ENCODE measurements around the gene PLIN1.
A peak's percentile ranks its signal among the peaks of the same experiment; 100 is the strongest.

PLIN1 gene

GRCh38 chr15:89662893-89663626 lies 16.1 kb downstream of the PLIN1 start:
- H3K9ac ChIP-seq (ENCODE audit: low read length) = no peak overlapping the region
- no peaks in the 10 kb centered on the region for H3K27me3 ChIP-seq (ENCODE audit: control insufficient read depth in 1 of 2, insufficient read depth in 2 of 2, low read length in 2 of 2)
- H3K9me3 ChIP-seq (ENCODE audit: low read length) = no peaks in the 10 kb centered on the region
- H3K36me3 ChIP-seq (ENCODE audit: insufficient read depth, low read length) = no peaks in the 10 kb centered on the region
- H3K27ac ChIP-seq (ENCODE audit: low read depth, low read length) = no peak overlapping the region
- H3K4me3 ChIP-seq (ENCODE audit: low read depth in 1 of 2, low read length in 2 of 2) = no peak overlapping the region
- H3K4me1 ChIP-seq (ENCODE audit: insufficient read depth, low read length) = peaks cover 9% of the 10 kb centered on the region

- H3K9me3 ChIP-seq (ENCODE audit: low read length) = no peaks in the 10 kb centered on the region
- no peak overlapping the region for H3K9ac ChIP-seq (ENCODE audit: low read length)
- H3K4me3 ChIP-seq (ENCODE audit: low read depth in 1 of 2, low read length in 2 of 2) = no peak overlapping the region
- H3K27ac ChIP-seq (ENCODE audit: low read depth, low read length) = no peak overlapping the region
- no peaks in the 10 kb centered on the region for H3K27me3 ChIP-seq (ENCODE audit: control insufficient read depth in 1 of 2, insufficient read depth in 2 of 2, low read length in 2 of 2)
- no peaks in the 10 kb centered on the region for H3K36me3 ChIP-seq (ENCODE audit: insufficient read depth, low read length)
- H3K4me1 ChIP-seq (ENCODE audit: insufficient read depth, low read length) = peaks cover 9% of the 10 kb centered on the region
Observed at GRCh38 chr15:89660556-89660955, 18.6 kb downstream of the PLIN1 start.

- Histone ChIP-seq H3K9ac (ENCODE audit: low read length) (no peak overlapping the region), H3K9me3 (ENCODE audit: low read length) (no peaks in the 10 kb centered on the region), H3K27ac (ENCODE audit: low read depth, low read length) (no peak overlapping the region), H3K27me3 (ENCODE audit: control insufficient read depth in 1 of 2, insufficient read depth in 2 of 2, low read length in 2 of 2) (no peaks in the 10 kb centered on the region), H3K4me1 (ENCODE audit: insufficient read depth, low read length) (peaks cover 8% of the 10 kb centered on the region), H3K36me3 (ENCODE audit: insufficient read depth, low read length) (no peaks in the 10 kb centered on the region), H3K4me3 (ENCODE audit: low read depth in 1 of 2, low read length in 2 of 2) (no peak overlapping the region)
Observed at GRCh38 chr15:89659295-89659694, 19.9 kb downstream of the PLIN1 start.

- Histone ChIP-seq H3K36me3 (ENCODE audit: insufficient read depth, low read length) (no peaks in the 10 kb centered on the region), H3K9me3 (ENCODE audit: low read length) (no peaks in the 10 kb centered on the region), H3K4me1 (ENCODE audit: insufficient read depth, low read length) (peaks cover 5% of the 10 kb centered on the region)
Observed at GRCh38 chr15:89657686-89658200, 21.4 kb downstream of the PLIN1 start.

DNA sequence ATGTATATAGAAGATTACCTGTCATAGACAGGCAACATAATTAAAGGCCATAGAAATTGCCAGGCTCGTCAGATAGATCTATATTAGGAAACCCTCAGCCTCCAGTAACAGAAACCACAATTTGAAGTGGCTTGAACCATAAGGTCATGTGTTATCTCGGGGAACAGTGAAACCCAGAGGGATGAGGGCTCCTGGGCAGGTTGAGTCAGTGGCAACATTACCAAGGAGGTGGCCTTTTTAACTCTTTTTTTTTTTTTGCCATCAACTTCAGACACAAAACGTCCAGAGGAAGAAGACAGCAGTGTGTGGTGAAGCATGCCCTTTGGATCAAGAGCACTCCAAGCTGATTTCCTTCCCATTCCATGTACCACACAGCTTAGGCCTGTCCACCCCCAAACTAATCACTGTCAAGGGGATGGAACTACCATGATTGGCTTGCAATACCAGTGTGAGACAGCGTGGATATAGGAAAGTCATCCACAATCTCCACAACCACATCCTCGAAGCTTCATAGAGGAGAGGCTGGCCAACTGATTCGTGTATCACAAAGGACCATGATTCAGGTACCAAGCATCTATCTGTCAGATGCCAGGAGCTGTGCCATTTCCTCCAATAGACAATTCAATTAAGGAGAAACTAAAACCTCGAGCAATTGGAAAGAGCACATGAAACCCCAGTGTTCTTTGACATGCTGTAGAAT lies 22.9 kb downstream of the PLIN1 start:
- Histone ChIP-seq H3K9me3 (ENCODE audit: low read length) (no peaks in the 10 kb centered on the region), H3K27ac (ENCODE audit: low read depth, low read length) (no peak overlapping the region), H3K4me3 (ENCODE audit: low read depth in 1 of 2, low read length in 2 of 2) (no peak overlapping the region), H3K27me3 (ENCODE audit: control insufficient read depth in 1 of 2, insufficient read depth in 2 of 2, low read length in 2 of 2) (no peaks in the 10 kb centered on the region), H3K36me3 (ENCODE audit: insufficient read depth, low read length) (no peaks in the 10 kb centered on the region), H3K9ac (ENCODE audit: low read length) (no peak overlapping the region), H3K4me1 (ENCODE audit: insufficient read depth, low read length) (peaks cover 5% of the 10 kb centered on the region)

More at GRCh38 chr15:89657686-89658200, 21.4 kb downstream of the PLIN1 start:
- H3K9ac ChIP-seq (ENCODE audit: low read length) = no peak overlapping the region
- H3K27ac ChIP-seq (ENCODE audit: low read depth, low read length) = no peak overlapping the region
- no peaks in the 10 kb centered on the region for H3K27me3 ChIP-seq (ENCODE audit: control insufficient read depth in 1 of 2, insufficient read depth in 2 of 2, low read length in 2 of 2)
- H3K4me3 ChIP-seq (ENCODE audit: low read depth in 1 of 2, low read length in 2 of 2) = no peak overlapping the region

DNA sequence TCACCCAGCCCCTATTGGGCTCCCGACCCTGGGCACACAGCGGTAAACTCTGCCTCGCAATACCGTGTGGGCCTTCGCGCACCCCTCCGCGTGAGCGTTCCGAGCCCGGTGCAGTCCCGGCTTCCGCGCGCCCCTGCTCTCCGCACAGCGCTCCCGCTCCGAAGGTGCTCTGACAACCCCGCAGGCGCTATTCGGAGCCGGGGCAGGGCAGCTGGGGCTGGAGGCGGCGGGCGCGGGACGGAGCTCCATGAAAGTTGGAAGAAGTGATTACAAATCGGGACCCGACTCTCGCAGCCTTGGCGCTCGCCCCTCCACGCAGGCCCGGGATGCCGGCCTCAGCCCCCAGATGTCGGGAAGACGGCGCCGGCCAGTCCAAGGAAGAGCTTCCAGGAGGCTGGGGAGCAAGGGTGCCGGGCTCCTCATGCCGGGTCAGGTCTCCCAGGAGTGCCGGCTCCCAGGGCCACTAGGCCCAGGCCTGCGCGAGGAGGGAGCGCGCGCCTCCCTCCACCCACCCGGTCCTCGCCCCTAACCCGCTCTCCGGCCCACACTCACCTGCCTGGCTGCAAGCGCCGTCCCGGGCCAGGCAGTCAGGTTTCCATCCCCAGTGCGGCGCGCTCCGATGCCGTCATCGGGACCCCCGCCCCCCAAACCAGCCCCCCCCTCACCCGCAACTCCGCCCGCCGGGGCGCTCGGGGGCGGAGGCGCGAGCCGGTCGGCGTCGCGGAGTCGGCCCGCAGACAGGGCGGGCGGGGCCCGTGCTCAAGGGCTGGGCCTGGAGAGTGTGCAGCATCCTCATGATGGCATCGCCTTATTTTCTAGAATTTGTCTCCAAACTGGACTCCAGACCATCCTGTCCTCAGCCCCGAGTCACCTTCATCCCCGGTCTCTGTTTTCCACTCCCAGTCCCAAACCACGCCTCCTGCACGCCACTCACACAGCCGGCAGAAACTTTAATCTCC lies 24.0 kb downstream of the PLIN1 start, which contains the start of gene KIF7:
TSS of gene KIF7 (minus strand) at position 621 of the 959 bp plus-strand sequence. CDS start 2,537 bp downstream, outside the sequence.
- H3K4me3 ChIP-seq (ENCODE audit: low read depth in 1 of 2, low read length in 2 of 2) = peak within 1 kb of the TSS; percentile 70 to 77
- H3K9me3 ChIP-seq (ENCODE audit: low read length) = no peaks in the 10 kb centered on the region
- H3K9ac ChIP-seq (ENCODE audit: low read length) = peak within 1 kb of the TSS; percentile 41
- peaks cover 5% of the 10 kb centered on the region for H3K4me1 ChIP-seq (ENCODE audit: insufficient read depth, low read length)
- peak within 1 kb of the TSS; percentile 58 for H3K27ac ChIP-seq (ENCODE audit: low read depth, low read length)
- no peaks in the 10 kb centered on the region for H3K36me3 ChIP-seq (ENCODE audit: insufficient read depth, low read length)
- H3K27me3 ChIP-seq (ENCODE audit: control insufficient read depth in 1 of 2, insufficient read depth in 2 of 2, low read length in 2 of 2) = no peaks in the 10 kb centered on the region

DNA sequence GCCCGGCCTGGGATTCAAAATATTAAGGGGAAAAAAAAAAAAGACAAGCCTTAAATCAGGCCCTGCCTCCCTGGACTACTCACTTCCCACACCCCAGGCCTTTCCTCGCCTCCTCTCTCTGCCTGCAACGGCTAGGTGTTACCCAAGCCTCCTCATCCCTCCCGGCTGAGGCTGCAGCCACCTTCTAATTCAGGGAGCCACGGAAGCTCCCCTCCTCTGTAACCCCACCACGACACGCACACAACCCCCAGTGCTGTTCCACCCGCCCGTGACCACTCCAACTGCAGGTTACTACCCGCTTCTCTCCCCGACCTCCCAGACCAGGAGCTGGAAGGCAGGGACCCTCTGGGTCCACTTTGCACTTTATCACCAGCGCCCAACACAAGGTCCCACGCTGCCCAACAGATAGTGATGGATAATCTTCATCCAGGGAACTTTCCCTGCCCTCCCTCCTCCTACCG lies 24.8 kb downstream of the PLIN1 start:
- peaks cover 5% of the 10 kb centered on the region for H3K4me1 ChIP-seq (ENCODE audit: insufficient read depth, low read length)
- peak overlapping the region; percentile 41 for H3K9ac ChIP-seq (ENCODE audit: low read length)
- no peaks in the 10 kb centered on the region for H3K36me3 ChIP-seq (ENCODE audit: insufficient read depth, low read length)
- H3K27ac ChIP-seq (ENCODE audit: low read depth, low read length) = no peak overlapping the region
- no peaks in the 10 kb centered on the region for H3K27me3 ChIP-seq (ENCODE audit: control insufficient read depth in 1 of 2, insufficient read depth in 2 of 2, low read length in 2 of 2)
- H3K9me3 ChIP-seq (ENCODE audit: low read length) = no peaks in the 10 kb centered on the region
- H3K4me3 ChIP-seq (ENCODE audit: low read depth in 1 of 2, low read length in 2 of 2) = peak overlapping the region; percentile 70 to 77

GRCh38 chr15:89653578-89653977 lies 25.6 kb downstream of the PLIN1 start:
- Histone ChIP-seq H3K9me3 (ENCODE audit: low read length) (no peaks in the 10 kb centered on the region), H3K27ac (ENCODE audit: low read depth, low read length) (no peak overlapping the region), H3K36me3 (ENCODE audit: insufficient read depth, low read length) (no peaks in the 10 kb centered on the region), H3K4me1 (ENCODE audit: insufficient read depth, low read length) (peaks cover 5% of the 10 kb centered on the region), H3K4me3 (ENCODE audit: low read depth in 1 of 2, low read length in 2 of 2) (no peak overlapping the region), H3K9ac (ENCODE audit: low read length) (no peak overlapping the region), H3K27me3 (ENCODE audit: control insufficient read depth in 1 of 2, insufficient read depth in 2 of 2, low read length in 2 of 2) (no peaks in the 10 kb centered on the region)

- H3K9me3 ChIP-seq (ENCODE audit: low read length) = no peaks in the 10 kb centered on the region
- no peak overlapping the region for H3K27ac ChIP-seq (ENCODE audit: low read depth, low read length)
- no peaks in the 10 kb centered on the region for H3K36me3 ChIP-seq (ENCODE audit: insufficient read depth, low read length)
- no peak overlapping the region for H3K4me3 ChIP-seq (ENCODE audit: low read depth in 1 of 2, low read length in 2 of 2)
- no peak overlapping the region for H3K9ac ChIP-seq (ENCODE audit: low read length)
- no peaks in the 10 kb centered on the region for H3K27me3 ChIP-seq (ENCODE audit: control insufficient read depth in 1 of 2, insufficient read depth in 2 of 2, low read length in 2 of 2)
- peaks cover 5% of the 10 kb centered on the region for H3K4me1 ChIP-seq (ENCODE audit: insufficient read depth, low read length)
Observed at GRCh38 chr15:89652666-89653065, 26.5 kb downstream of the PLIN1 start.

- Histone ChIP-seq H3K4me3 (ENCODE audit: low read depth in 1 of 2, low read length in 2 of 2) (no peak overlapping the region), H3K27me3 (ENCODE audit: control insufficient read depth in 1 of 2, insufficient read depth in 2 of 2, low read length in 2 of 2) (no peaks in the 10 kb centered on the region), H3K9me3 (ENCODE audit: low read length) (no peaks in the 10 kb centered on the region), H3K27ac (ENCODE audit: low read depth, low read length) (no peak overlapping the region), H3K36me3 (ENCODE audit: insufficient read depth, low read length) (no peaks in the 10 kb centered on the region), H3K4me1 (ENCODE audit: insufficient read depth, low read length) (peaks cover 9% of the 10 kb centered on the region), H3K9ac (ENCODE audit: low read length) (no peak overlapping the region)
Observed at GRCh38 chr15:89652131-89652530, 27.0 kb downstream of the PLIN1 start.

GRCh38 chr15:89649716-89650115 lies 29.5 kb downstream of the PLIN1 start:
- H3K27ac ChIP-seq (ENCODE audit: low read depth, low read length) = no peak overlapping the region
- no peak overlapping the region for H3K4me3 ChIP-seq (ENCODE audit: low read depth in 1 of 2, low read length in 2 of 2)

More at GRCh38 chr15:89649716-89650115, 29.5 kb downstream of the PLIN1 start:
- no peak overlapping the region for H3K9ac ChIP-seq (ENCODE audit: low read length)
- H3K27me3 ChIP-seq (ENCODE audit: control insufficient read depth in 1 of 2, insufficient read depth in 2 of 2, low read length in 2 of 2) = no peaks in the 10 kb centered on the region
- peaks cover 10% of the 10 kb centered on the region for H3K4me1 ChIP-seq (ENCODE audit: insufficient read depth, low read length)
- H3K36me3 ChIP-seq (ENCODE audit: insufficient read depth, low read length) = no peaks in the 10 kb centered on the region
- H3K9me3 ChIP-seq (ENCODE audit: low read length) = no peaks in the 10 kb centered on the region

Measured in muscle layer of colon (tissue), 2 donors.